PC-9 (cell line): ENCODE results near the gene ABLIM1. TPM values are rescaled to one million over a fixed set of nuclear protein-coding genes. Genes with fewer than 3 reads are reported as not detected.

Source experiments
- BruUV-seq: library from RNA; stranded (reverse); fragments of 400-500 nt; replicated peaks from 2 replicates; lab custom pipeline; 2021; lab: Mats Ljungman, UMichigan
- CTCF ChIA-PET: fragments of 300-600 bp; sonication (Branson Sonifier 250); formaldehyde crosslinking; loops from one replicate; lab custom pipeline; 2022; ENCODE audit warnings: antibody characterized with exemption; lab: Charles Lee
- POLR2A ChIA-PET: fragments of 300-600 bp; sonication (Branson Sonifier 250); formaldehyde crosslinking; loops from one replicate; lab custom pipeline; 2022; ENCODE audit warnings: antibody characterized with exemption; ENCODE audit not compliant: unreplicated experiment; lab: Charles Lee
- DNase-seq, 2 experiments: peaks; one replicate each; pipeline versions ENCODE4 v3.0.0 to v3.0.0-alpha.2; 2015 to 2022; ENCODE audit warnings: mixed read lengths in 1 of 2
- H2AFZ ChIP-seq: fragments of 200-600 bp; sonication (generic); 2 replicates; pipeline ENCODE4 v1.8.1; 2017; ENCODE audit warnings: antibody characterized with exemption
- H3F3A ChIP-seq: fragments of 200-600 bp; sonication (generic); 2 replicates; pipeline ENCODE4 v1.8.1; 2017; ENCODE audit warnings: antibody characterized with exemption, mild to moderate bottlenecking, low read depth; ENCODE audit not compliant: insufficient read depth
- H3K27ac ChIP-seq: fragments of 200-600 bp; sonication (generic); 2 replicates; pipeline ENCODE4 v1.6.1; 2016; ENCODE audit warnings: mixed run types
- H3K27me3 ChIP-seq: fragments of 200-600 bp; sonication (generic); 2 replicates; pipeline ENCODE4 v1.6.1; 2016; ENCODE audit warnings: low read depth, mixed run types; ENCODE audit not compliant: insufficient read depth
- H3K36me3 ChIP-seq: fragments of 200-600 bp; sonication (generic); 2 replicates; pipeline ENCODE4 v1.6.1; 2016; ENCODE audit warnings: low read depth, mixed run types
- H3K4me1 ChIP-seq: fragments of 200-600 bp; sonication (generic); replicated peaks from 2 replicates; pipeline ENCODE4 v1.6.1; 2016; ENCODE audit warnings: mixed run types; ENCODE audit not compliant: insufficient read depth
- H3K4me2 ChIP-seq: fragments of 200-600 bp; sonication (generic); 2 replicates; pipeline ENCODE4 v1.6.1; 2017; ENCODE audit warnings: mixed run types
- H3K4me3 ChIP-seq: fragments of 200-600 bp; sonication (generic); 2 replicates; pipeline ENCODE4 v1.6.1; 2016; ENCODE audit warnings: mixed run types
- H3K79me2 ChIP-seq: fragments of 200-600 bp; sonication (generic); 2 replicates; pipeline ENCODE4 v1.6.1; 2017; ENCODE audit warnings: low read depth, mixed run types
- H3K9me2 ChIP-seq: fragments of 200-600 bp; sonication (generic); 2 replicates; pipeline ENCODE4 v1.8.1; 2017; ENCODE audit warnings: mild to moderate bottlenecking; ENCODE audit not compliant: insufficient read depth
- H3K9me3 ChIP-seq: fragments of 200-600 bp; sonication (generic); 2 replicates; pipeline ENCODE4 v1.8.1; 2016; ENCODE audit warnings: low read depth; ENCODE audit not compliant: insufficient read depth
- H4K20me1 ChIP-seq: fragments of 200-600 bp; sonication (generic); 2 replicates; pipeline ENCODE4 v1.8.1; 2017; ENCODE audit not compliant: insufficient read depth
- EZH2 ChIP-seq: fragments of 200-600 bp; sonication (generic); IDR thresholded peaks from 2 replicates; pipeline ENCODE4 v1.8.0; 2017; ENCODE audit warnings: antibody characterized with exemption, low read depth
- intact Hi-C: fragments of 100-400 bp; cut with micrococcal nuclease; formaldehyde crosslinking; loops from one replicate; pipeline ENCODE4 v1.10.0; 2022; ENCODE audit not compliant: unreplicated experiment
- total RNA-seq: library from RNA; stranded (reverse); gene quantifications from 2 replicates; pipeline ENCODE4 v1.2.3, GENCODE V29; 2021
- TF ChIP-seq, protein P1 (sequence below): fragments of 200-600 bp; sonication (generic); conservative IDR thresholded peaks from 2 replicates; pipeline ENCODE4 v1.6.1; 2017; ENCODE audit warnings: mixed run types, antibody characterized with exemption, mild to moderate bottlenecking, moderate library complexity

ABLIM1 gene
- total RNA-seq, 1 experiment from 2014 or later = 68.7 TPM

GRCh38 chr10:114596793-114597192, 61.3 kb downstream of the ABLIM1 start:
- POLR2A ChIA-PET = no interaction called here
- no peaks in the 10 kb centered on the region for H3K9me3 ChIP-seq
- CTCF ChIA-PET = no interaction called here
- H2AFZ ChIP-seq = no peak overlapping the region
- H3K4me1 ChIP-seq = no peaks in the 10 kb centered on the region
- no peaks in the 10 kb centered on the region for H3K36me3 ChIP-seq
- H3K79me2 ChIP-seq = no peaks in the 10 kb centered on the region
- H3K27me3 ChIP-seq = no peaks in the 10 kb centered on the region
- H3K27ac ChIP-seq = no peak overlapping the region
- H3K9me2 ChIP-seq = no peaks in the 10 kb centered on the region
- no peak overlapping the region for H3K4me3 ChIP-seq
- no peaks in the 10 kb centered on the region; the same call in 1 of the 2 replicates for H3F3A ChIP-seq
- H3K4me2 ChIP-seq = no peak overlapping the region
- TF ChIP-seq, protein P1, sequence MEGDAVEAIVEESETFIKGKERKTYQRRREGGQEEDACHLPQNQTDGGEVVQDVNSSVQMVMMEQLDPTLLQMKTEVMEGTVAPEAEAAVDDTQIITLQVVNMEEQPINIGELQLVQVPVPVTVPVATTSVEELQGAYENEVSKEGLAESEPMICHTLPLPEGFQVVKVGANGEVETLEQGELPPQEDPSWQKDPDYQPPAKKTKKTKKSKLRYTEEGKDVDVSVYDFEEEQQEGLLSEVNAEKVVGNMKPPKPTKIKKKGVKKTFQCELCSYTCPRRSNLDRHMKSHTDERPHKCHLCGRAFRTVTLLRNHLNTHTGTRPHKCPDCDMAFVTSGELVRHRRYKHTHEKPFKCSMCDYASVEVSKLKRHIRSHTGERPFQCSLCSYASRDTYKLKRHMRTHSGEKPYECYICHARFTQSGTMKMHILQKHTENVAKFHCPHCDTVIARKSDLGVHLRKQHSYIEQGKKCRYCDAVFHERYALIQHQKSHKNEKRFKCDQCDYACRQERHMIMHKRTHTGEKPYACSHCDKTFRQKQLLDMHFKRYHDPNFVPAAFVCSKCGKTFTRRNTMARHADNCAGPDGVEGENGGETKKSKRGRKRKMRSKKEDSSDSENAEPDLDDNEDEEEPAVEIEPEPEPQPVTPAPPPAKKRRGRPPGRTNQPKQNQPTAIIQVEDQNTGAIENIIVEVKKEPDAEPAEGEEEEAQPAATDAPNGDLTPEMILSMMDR = no peak
- TF ChIP-seq EZH2 = no peak
- intact Hi-C loops = no loop called here
- no TSS peak for BruUV-seq
- no peaks in the 10 kb centered on the region for H4K20me1 ChIP-seq
- no peak for DNase-seq

GRCh38 chr10:114593816-114594468, 64.1 kb downstream of the ABLIM1 start:
- no peaks in the 10 kb centered on the region for H3K9me2 ChIP-seq
- no TSS peak for BruUV-seq
- TF ChIP-seq, protein P1 = no peak
- no peak for TF ChIP-seq EZH2

GRCh38 chr10:114593240-114593792, 64.8 kb downstream of the ABLIM1 start:
- no peaks in the 10 kb centered on the region for H3K79me2 ChIP-seq
- intact Hi-C loops = no loop called here
- H3K9me3 ChIP-seq = no peaks in the 10 kb centered on the region
- H3F3A ChIP-seq = no peaks in the 10 kb centered on the region; the same call in 1 of the 2 replicates
- no peaks in the 10 kb centered on the region for H3K9me2 ChIP-seq
- H3K27me3 ChIP-seq = no peaks in the 10 kb centered on the region
- H3K4me1 ChIP-seq = no peaks in the 10 kb centered on the region
- no peaks in the 10 kb centered on the region for H4K20me1 ChIP-seq
- no peak overlapping the region for H3K27ac ChIP-seq
- H3K4me2 ChIP-seq = no peak overlapping the region
- BruUV-seq = no TSS peak
- ChIA-PET POLR2A (no interaction called here), CTCF (no interaction called here)
- no peak for TF ChIP-seq EZH2
- TF ChIP-seq, protein P1 = no peak
- no peak for DNase-seq
- H3K4me3 ChIP-seq = no peak overlapping the region
- no peak overlapping the region for H2AFZ ChIP-seq
- no peaks in the 10 kb centered on the region for H3K36me3 ChIP-seq

More at GRCh38 chr10:114593816-114594468, 64.1 kb downstream of the ABLIM1 start:
- Histone ChIP-seq H3K36me3 (no peaks in the 10 kb centered on the region), H3F3A (no peaks in the 10 kb centered on the region; the same call in 1 of the 2 replicates), H3K4me3 (no peak overlapping the region), H3K27me3 (no peaks in the 10 kb centered on the region), H3K4me2 (no peak overlapping the region), H3K79me2 (no peaks in the 10 kb centered on the region), H3K9me3 (no peaks in the 10 kb centered on the region), H3K4me1 (no peaks in the 10 kb centered on the region), H4K20me1 (no peaks in the 10 kb centered on the region), H2AFZ (no peak overlapping the region), H3K27ac (no peak overlapping the region)
- POLR2A ChIA-PET = no interaction called here
- no peak for DNase-seq
- intact Hi-C loops = no loop called here
- CTCF ChIA-PET = no interaction called here
